K562 (cell line): ENCODE data around the gene CDC45. TPM values are rescaled to one million over a fixed set of nuclear protein-coding genes. Genes with fewer than 3 reads are reported as not detected.
A peak's percentile ranks its signal among the peaks of the same experiment; 100 is the strongest.

Experiments
- CBX8 ChIP-seq: fragments of 200-600 bp; sonication (generic); IDR thresholded peaks from 2 replicates; pipeline ENCODE4 v1.6.1; 2012; ENCODE audit warnings: borderline replicate concordance, mixed run types, low read depth, mild to moderate bottlenecking, moderate library complexity, mixed read lengths, low read length, control low read depth, inconsistent platforms; ENCODE audit not compliant: poor library complexity, severe bottlenecking; ENCODE audit errors: extremely low read depth
- CC2D1A ChIP-seq: fragments of 450-650 bp; IDR thresholded peaks from 2 replicates; pipeline ENCODE4 v1.6.1; 2017; ENCODE audit warnings: mild to moderate bottlenecking
- CHD2 ChIP-seq: IDR thresholded peaks from 2 replicates; pipeline ENCODE4 v1.6.1; 2011; ENCODE audit warnings: low read depth, low read length
- DNMT1 ChIP-seq: fragments of 450-650 bp; IDR thresholded peaks from 2 replicates; pipeline ENCODE4 v1.6.1; 2016; ENCODE audit warnings: antibody characterized with exemption, mild to moderate bottlenecking
- FOXA1 ChIP-seq: fragments of 450-650 bp; IDR thresholded peaks from 2 replicates; pipeline ENCODE4 v1.6.1; 2016; ENCODE audit warnings: mild to moderate bottlenecking, borderline replicate concordance
- FOXJ3 ChIP-seq: sonication (generic); formaldehyde crosslinking; IDR thresholded peaks from 2 replicates; pipeline ENCODE4 v1.4.0; 2020; ENCODE audit warnings: mild to moderate bottlenecking, missing genetic modification reagents
- HDAC6 ChIP-seq: IDR thresholded peaks from 2 replicates; pipeline ENCODE4 v1.6.1; 2012; ENCODE audit warnings: low read depth, mild to moderate bottlenecking, control low read depth, inconsistent platforms, low read length, moderate library complexity
- KHSRP ChIP-seq: fragments of 450-650 bp; IDR thresholded peaks from 2 replicates; pipeline ENCODE4 v1.6.1; 2017
- KLF1 ChIP-seq: fragments of 450-650 bp; IDR thresholded peaks from 2 replicates; pipeline ENCODE4 v1.6.1; 2016; ENCODE audit warnings: missing genetic modification characterization, missing compliant biosample characterization
- PHB ChIP-seq: fragments of 250-450 bp; sonication (Bioruptor Pico); IDR thresholded peaks from 2 replicates; pipeline ENCODE4 v1.5.0; 2021
- PML ChIP-seq: IDR thresholded peaks from 2 replicates; pipeline ENCODE4 v1.6.1; 2012; ENCODE audit warnings: low read length, inconsistent platforms
- POLR3A ChIP-seq: IDR thresholded peaks from 2 replicates; pipeline ENCODE4 v1.6.1; 2011; ENCODE audit warnings: borderline replicate concordance, mild to moderate bottlenecking, moderate library complexity; ENCODE audit not compliant: insufficient read length, insufficient read depth; ENCODE audit errors: extremely low read depth
- RBM39 ChIP-seq: fragments of 200-400 bp; formaldehyde crosslinking; optimal IDR thresholded peaks from 2 replicates; pipeline ENCODE3; 2018; ENCODE audit warnings: low read depth, low read length
- RFX5 ChIP-seq: IDR thresholded peaks from 2 replicates; pipeline ENCODE4 v1.6.1; 2011; ENCODE audit warnings: low read depth, mild to moderate bottlenecking, improper control_type of control experiment, low read length
- SRF ChIP-seq, 2 experiments: fragments of 250-450, 450-650 bp in 1 of 2; sonication (Bioruptor Pico) in 1 of 2; sonication (generic) in 1 of 2; formaldehyde crosslinking; IDR thresholded peaks; 2 replicates each; pipeline versions ENCODE4 v1.5.0 to v1.5.1; 2020 to 2022; ENCODE audit warnings: mild to moderate bottlenecking in 1 of 2, missing genetic modification reagents in 1 of 2
- SRSF3 ChIP-seq: fragments of 200-400 bp; formaldehyde crosslinking; IDR thresholded peaks from 2 replicates; pipeline ENCODE4 v1.6.1; 2016; ENCODE audit warnings: mild to moderate bottlenecking, low read length, moderate library complexity; ENCODE audit not compliant: insufficient read depth
- TCF7 ChIP-seq: sonication (generic); IDR thresholded peaks from 2 replicates; pipeline ENCODE4 v1.6.1; 2016; ENCODE audit warnings: antibody characterized with exemption, borderline replicate concordance
- TRIM28 ChIP-seq: fragments of 450-650 bp; IDR thresholded peaks from 2 replicates; pipeline ENCODE4 v1.6.1; 2017
- ZNF77 ChIP-seq: fragments of 250-450 bp; sonication (Bioruptor Pico); IDR thresholded peaks from 2 replicates; pipeline ENCODE4 v1.5.0; 2020
- ZNF778 ChIP-seq: fragments of 450-650 bp; formaldehyde crosslinking; IDR thresholded peaks from 2 replicates; pipeline ENCODE4 v1.4.0; 2020; ENCODE audit warnings: mild to moderate bottlenecking, moderate library complexity
- polyA plus RNA-seq, 8 experiments: library from polyadenylated mRNA; depleted of rRNA in 4 of 8; stranded (reverse) in 5 of 8; unstranded in 3 of 8; fragments of >200 nt; fragmentation: Nextera tagmentation in 2 of 8; fragmentation: Illumina TruSeq in 1 of 8; extraction: Ambion mirVana in 2 of 8; extraction: Trizol in 1 of 8; gene quantifications; 2 replicates each; pipeline versions ENCODE4 v1.2.1 to v1.2.3, GENCODE V29; 2011 to 2014; ENCODE audit warnings: inconsistent platforms in 1 of 8, missing spikeins in 1 of 8
- total RNA-seq, 7 experiments: library from RNA; depleted of rRNA in 6 of 7; stranded (reverse); fragments of >200 nt in 6 of 7; fragmentation: Illumina TruSeq in 2 of 7; extraction: Trizol in 2 of 7; gene quantifications; 2 replicates each; pipeline versions ENCODE4 v1.2.1 to v1.2.3, GENCODE V29; 2011 to 2021; ENCODE audit warnings: low replicate concordance in 1 of 7
- TF ChIP-seq, protein P1 (sequence below): fragments of 450-650 bp; formaldehyde crosslinking; IDR thresholded peaks from 2 replicates; pipeline ENCODE4 v1.4.0; 2020; ENCODE audit warnings: mild to moderate bottlenecking, moderate library complexity
- TF ChIP-seq, protein P2 (sequence below): sonication (generic); formaldehyde crosslinking; IDR thresholded peaks from 2 replicates; pipeline ENCODE4 v1.8.1; 2023; ENCODE audit warnings: missing genetic modification reagents, mild to moderate bottlenecking, borderline replicate concordance

The CDC45 gene
- total and polyA plus RNA-seq, 9 of the 15 experiments (the other 6 are each of a cell fraction or from before 2014, with no cell fraction given): 251 to 580 (median 410) TPM

DNA sequence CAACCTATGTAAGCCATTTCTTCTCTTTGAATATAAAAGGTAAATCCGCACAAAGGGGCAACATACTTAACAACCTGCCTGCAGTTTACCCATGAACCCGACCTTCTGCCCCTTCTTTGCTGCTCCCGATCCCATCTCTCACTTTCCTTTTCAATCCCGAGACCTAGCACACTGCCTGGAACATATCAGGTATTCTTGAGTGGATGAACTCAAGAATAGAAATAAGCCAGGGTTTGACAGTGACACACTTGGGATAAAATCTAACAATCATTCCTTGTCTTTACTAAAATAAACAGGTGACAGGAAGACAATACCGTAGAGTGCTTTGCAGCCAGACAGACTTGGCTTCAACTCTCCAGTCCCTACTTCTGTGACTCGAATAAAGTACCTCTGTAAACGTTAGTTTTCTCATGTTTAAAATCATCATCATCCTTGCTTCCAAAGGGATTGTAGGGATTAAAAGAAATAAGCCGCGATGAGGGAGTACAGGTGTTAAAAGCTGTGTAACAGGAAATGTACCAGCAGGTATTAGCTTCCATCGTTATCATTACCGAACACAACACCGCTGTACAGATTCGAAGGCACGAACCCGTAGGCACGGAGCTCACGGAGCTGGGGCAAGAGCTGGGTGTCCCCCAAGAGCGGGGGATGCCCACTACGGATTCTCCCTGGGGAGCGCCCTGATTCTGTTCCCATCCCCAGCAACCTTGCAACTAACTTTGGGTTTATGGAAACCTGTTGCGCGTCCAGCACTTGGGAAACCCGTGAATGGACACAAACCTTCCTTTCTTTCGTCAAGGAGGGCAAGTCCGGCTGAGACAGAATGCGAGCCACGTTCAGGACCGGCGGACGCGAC lies 1.4 kb upstream of the CDC45 start (continued):
- TF ChIP-seq HDAC6: 0 out of 2 replicates have a peak, but pooled peaks have one; percentile 22
- TF ChIP-seq TCF7: no peak
- 0 out of 2 replicates have a peak, but pooled peaks have one; percentile 23 for TF ChIP-seq KLF1 (tag)
- no peak for TF ChIP-seq KHSRP
- no peak for TF ChIP-seq CC2D1A
- TF ChIP-seq CHD2: no peak
- no peak for TF ChIP-seq SRSF3
- no peak for TF ChIP-seq TRIM28
- no peak for TF ChIP-seq DNMT1
- no peak for TF ChIP-seq FOXJ3 (CRISPR knock-in tag)
- TF ChIP-seq RBM39: no peak
- TF ChIP-seq CBX8: no peak
- no peak for TF ChIP-seq ZNF77 (CRISPR knock-in tag)
- TF ChIP-seq, protein P1, sequence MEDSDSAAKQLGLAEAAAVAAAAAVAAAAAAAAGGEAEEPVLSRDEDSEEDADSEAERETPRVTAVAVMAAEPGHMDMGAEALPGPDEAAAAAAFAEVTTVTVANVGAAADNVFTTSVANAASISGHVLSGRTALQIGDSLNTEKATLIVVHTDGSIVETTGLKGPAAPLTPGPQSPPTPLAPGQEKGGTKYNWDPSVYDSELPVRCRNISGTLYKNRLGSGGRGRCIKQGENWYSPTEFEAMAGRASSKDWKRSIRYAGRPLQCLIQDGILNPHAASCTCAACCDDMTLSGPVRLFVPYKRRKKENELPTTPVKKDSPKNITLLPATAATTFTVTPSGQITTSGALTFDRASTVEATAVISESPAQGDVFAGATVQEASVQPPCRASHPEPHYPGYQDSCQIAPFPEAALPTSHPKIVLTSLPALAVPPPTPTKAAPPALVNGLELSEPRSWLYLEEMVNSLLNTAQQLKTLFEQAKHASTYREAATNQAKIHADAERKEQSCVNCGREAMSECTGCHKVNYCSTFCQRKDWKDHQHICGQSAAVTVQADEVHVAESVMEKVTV (CRISPR knock-in tag): no peak
- no peak; the same call in 1 of the 2 replicates for TF ChIP-seq RFX5
- peak; percentile 30; the same call in 1 of the 2 replicates for TF ChIP-seq PHB (CRISPR knock-in tag)
- no peak for TF ChIP-seq POLR3A
- TF ChIP-seq, protein P2, sequence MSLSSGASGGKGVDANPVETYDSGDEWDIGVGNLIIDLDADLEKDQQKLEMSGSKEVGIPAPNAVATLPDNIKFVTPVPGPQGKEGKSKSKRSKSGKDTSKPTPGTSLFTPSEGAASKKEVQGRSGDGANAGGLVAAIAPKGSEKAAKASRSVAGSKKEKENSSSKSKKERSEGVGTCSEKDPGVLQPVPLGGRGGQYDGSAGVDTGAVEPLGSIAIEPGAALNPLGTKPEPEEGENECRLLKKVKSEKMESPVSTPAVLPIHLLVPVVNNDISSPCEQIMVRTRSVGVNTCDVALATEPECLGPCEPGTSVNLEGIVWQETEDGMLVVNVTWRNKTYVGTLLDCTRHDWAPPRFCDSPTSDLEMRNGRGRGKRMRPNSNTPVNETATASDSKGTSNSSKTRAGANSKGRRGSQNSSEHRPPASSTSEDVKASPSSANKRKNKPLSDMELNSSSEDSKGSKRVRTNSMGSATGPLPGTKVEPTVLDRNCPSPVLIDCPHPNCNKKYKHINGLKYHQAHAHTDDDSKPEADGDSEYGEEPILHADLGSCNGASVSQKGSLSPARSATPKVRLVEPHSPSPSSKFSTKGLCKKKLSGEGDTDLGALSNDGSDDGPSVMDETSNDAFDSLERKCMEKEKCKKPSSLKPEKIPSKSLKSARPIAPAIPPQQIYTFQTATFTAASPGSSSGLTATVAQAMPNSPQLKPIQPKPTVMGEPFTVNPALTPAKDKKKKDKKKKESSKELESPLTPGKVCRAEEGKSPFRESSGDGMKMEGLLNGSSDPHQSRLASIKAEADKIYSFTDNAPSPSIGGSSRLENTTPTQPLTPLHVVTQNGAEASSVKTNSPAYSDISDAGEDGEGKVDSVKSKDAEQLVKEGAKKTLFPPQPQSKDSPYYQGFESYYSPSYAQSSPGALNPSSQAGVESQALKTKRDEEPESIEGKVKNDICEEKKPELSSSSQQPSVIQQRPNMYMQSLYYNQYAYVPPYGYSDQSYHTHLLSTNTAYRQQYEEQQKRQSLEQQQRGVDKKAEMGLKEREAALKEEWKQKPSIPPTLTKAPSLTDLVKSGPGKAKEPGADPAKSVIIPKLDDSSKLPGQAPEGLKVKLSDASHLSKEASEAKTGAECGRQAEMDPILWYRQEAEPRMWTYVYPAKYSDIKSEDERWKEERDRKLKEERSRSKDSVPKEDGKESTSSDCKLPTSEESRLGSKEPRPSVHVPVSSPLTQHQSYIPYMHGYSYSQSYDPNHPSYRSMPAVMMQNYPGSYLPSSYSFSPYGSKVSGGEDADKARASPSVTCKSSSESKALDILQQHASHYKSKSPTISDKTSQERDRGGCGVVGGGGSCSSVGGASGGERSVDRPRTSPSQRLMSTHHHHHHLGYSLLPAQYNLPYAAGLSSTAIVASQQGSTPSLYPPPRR: no peak
- no peak for TF ChIP-seq SRF (CRISPR knock-in tag; IDR thresholded peaks at IDR 0.05)
- TF ChIP-seq PML: no peak
- no peak for TF ChIP-seq ZNF778
- no peak for TF ChIP-seq FOXA1
